ENCODE measurements around the gene ZSCAN10.

DNA sequence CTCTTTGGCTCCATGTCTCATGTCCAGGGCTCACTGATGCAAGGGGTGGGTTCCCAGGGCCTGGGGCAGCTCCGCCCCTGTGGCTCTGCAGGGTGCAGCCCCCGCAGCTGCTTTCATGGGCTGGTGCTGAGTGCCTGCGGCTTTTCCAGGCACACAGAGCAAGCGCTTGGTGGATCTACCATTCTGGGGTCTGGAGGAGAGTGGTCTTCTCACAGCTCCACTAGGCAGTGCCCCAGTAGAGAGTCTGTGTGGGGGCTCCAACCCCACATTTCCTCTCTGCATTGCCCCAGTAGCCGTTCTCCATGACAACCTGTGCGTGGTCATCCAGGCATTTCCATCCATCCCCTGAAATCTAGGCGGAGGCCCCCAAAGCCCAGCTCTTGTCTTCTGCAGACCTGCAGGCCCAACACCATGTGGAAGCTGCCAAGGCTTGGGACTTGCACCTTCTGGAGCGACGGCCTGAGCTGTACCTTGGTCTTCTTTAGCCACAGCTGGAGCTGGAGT, 28.4 kb downstream of the ZSCAN10 start:
- no peak for TF ChIP-seq POLR2AphosphoS5 (IDR thresholded peaks at IDR 0.05; ENCODE audit: low read depth)
- TF ChIP-seq, protein P1, sequence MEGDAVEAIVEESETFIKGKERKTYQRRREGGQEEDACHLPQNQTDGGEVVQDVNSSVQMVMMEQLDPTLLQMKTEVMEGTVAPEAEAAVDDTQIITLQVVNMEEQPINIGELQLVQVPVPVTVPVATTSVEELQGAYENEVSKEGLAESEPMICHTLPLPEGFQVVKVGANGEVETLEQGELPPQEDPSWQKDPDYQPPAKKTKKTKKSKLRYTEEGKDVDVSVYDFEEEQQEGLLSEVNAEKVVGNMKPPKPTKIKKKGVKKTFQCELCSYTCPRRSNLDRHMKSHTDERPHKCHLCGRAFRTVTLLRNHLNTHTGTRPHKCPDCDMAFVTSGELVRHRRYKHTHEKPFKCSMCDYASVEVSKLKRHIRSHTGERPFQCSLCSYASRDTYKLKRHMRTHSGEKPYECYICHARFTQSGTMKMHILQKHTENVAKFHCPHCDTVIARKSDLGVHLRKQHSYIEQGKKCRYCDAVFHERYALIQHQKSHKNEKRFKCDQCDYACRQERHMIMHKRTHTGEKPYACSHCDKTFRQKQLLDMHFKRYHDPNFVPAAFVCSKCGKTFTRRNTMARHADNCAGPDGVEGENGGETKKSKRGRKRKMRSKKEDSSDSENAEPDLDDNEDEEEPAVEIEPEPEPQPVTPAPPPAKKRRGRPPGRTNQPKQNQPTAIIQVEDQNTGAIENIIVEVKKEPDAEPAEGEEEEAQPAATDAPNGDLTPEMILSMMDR (IDR thresholded peaks at IDR 0.05; ENCODE audit: insufficient read depth, low read length), result no peak
- TF ChIP-seq SPI1 (IDR thresholded peaks at IDR 0.05; ENCODE audit: borderline replicate concordance, low read depth), result no peak
- TF ChIP-seq, protein P2, sequence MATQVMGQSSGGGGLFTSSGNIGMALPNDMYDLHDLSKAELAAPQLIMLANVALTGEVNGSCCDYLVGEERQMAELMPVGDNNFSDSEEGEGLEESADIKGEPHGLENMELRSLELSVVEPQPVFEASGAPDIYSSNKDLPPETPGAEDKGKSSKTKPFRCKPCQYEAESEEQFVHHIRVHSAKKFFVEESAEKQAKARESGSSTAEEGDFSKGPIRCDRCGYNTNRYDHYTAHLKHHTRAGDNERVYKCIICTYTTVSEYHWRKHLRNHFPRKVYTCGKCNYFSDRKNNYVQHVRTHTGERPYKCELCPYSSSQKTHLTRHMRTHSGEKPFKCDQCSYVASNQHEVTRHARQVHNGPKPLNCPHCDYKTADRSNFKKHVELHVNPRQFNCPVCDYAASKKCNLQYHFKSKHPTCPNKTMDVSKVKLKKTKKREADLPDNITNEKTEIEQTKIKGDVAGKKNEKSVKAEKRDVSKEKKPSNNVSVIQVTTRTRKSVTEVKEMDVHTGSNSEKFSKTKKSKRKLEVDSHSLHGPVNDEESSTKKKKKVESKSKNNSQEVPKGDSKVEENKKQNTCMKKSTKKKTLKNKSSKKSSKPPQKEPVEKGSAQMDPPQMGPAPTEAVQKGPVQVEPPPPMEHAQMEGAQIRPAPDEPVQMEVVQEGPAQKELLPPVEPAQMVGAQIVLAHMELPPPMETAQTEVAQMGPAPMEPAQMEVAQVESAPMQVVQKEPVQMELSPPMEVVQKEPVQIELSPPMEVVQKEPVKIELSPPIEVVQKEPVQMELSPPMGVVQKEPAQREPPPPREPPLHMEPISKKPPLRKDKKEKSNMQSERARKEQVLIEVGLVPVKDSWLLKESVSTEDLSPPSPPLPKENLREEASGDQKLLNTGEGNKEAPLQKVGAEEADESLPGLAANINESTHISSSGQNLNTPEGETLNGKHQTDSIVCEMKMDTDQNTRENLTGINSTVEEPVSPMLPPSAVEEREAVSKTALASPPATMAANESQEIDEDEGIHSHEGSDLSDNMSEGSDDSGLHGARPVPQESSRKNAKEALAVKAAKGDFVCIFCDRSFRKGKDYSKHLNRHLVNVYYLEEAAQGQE (IDR thresholded peaks at IDR 0.05; ENCODE audit: insufficient replicate concordance, low read depth), result no peak
